ENCODE measurements around the gene CDK6.

The CDK6 gene

DNA sequence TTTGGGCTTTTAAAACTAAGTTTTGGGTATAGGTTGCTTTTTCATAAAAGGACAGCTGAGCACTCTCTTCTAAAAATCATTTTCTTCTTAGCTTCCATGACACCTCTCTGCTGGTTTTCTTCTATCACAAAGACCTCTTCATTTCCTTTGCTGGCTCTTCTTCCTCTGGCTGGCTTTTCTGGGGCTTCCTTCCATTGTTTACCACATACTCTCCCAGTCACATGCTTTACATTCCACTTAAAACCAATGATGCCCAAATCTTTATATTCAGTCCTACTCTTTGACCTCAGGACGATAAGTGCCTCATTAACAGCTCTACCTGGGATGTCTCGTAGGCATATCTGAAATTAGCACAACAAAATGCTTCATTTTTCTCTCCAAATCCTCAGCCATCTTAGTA, 273.0 kb downstream of the CDK6 start:
- no peak for DNase-seq

DNA sequence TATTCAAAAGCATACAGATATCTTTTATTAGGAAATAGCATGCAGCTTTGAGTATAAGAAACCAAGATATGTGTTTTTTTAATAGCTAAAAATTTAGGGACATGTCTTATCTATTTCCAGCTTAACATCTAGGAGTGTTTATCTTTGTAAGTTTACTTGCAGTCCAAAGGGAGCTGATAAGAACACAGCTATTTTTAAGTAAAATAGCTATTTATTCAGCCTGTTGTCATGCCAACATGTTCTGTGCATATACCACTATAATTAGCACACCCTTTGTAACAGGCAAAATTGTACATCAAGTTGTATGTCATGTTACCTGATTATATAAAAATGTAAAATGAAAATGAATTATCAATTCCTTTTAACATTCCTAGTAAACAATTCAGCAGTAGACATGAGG, 275.8 kb downstream of the CDK6 start:
- no peak for DNase-seq

DNA sequence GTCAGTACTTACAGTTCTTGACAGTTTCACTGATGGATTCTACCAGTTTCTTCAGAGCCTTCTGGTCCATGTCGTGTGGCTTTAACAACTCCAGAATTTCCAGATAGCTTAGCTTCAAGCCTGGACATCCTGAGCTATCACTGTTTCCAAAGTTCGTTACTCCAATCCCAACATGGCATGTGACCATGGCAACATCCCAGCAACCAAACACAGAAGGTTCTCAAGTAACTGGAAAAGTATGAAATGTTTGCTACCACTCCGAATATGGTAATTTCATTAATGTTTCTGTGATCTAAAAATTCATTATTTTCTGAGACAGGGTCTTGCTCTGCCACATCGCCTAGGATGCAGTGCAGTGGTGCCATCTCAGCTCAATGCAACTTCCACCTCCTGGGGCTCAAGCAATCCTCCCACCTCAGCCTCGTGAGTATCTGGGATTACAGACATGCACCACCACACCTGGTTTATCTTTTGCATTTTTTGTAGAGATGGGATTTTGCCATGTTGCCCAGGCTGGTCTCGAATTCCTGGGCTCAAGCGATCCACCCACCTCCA, 278.5 kb downstream of the CDK6 start:
- no peak for DNase-seq

DNA sequence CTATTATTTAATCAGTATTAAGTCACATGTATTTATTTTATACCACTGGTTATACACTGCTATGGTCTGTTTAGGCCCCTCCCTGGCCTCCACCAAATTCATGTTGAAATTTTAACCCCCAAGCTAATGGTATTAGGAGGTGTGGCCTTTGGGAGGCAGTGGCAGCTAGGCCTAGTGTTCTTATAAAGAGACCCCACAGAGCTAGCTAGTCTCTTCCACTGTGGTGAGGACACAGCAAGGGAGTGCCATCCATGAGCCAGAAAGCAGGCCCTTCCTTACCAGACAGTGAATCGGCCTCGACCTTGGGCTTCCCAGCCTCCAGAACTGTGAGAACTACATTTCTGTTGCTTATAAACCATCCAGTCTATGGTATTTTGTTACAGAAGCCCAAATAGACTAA, 279.1 kb downstream of the CDK6 start:
- DNase-seq: no peak
